DOHH2 (cell line): Measurements from ENCODE around the gene GPR153.

Experiments
- H3F3A ChIP-seq: fragments of 200-600 bp; sonication (generic), shearing (Covaris generic); 2 replicates; pipeline ENCODE4 v1.6.0; 2016; ENCODE audit warnings: antibody characterized with exemption, mild to moderate bottlenecking; ENCODE audit not compliant: control insufficient read depth, insufficient read depth
- H3K27ac ChIP-seq: fragments of 200-600 bp; sonication (generic); 2 replicates; pipeline ENCODE4 v1.5.1; 2014; ENCODE audit warnings: low read depth, mild to moderate bottlenecking, low read length, moderate library complexity
- H3K27me3 ChIP-seq: fragments of 200-600 bp; sonication (generic); 2 replicates; pipeline ENCODE4 v1.6.1; 2014; ENCODE audit warnings: mild to moderate bottlenecking, low read length, mixed read lengths; ENCODE audit not compliant: control insufficient read depth
- H3K36me3 ChIP-seq: fragments of 200-600 bp; sonication (generic); 2 replicates; pipeline ENCODE4 v1.6.1; 2014; ENCODE audit warnings: mild to moderate bottlenecking, low read length, moderate library complexity, mixed read lengths; ENCODE audit not compliant: control insufficient read depth
- H3K4me1 ChIP-seq: fragments of 200-600 bp; sonication (generic); 2 replicates; pipeline ENCODE4 v1.6.1; 2014; ENCODE audit warnings: mild to moderate bottlenecking, low read length, mixed read lengths; ENCODE audit not compliant: control insufficient read depth
- H3K4me2 ChIP-seq: fragments of 200-600 bp; sonication (generic); 2 replicates; pipeline ENCODE4 v1.6.0; 2014; ENCODE audit warnings: mild to moderate bottlenecking, low read length, moderate library complexity
- H3K4me3 ChIP-seq: fragments of 200-600 bp; sonication (generic); 2 replicates; pipeline ENCODE4 v1.5.1; 2014; ENCODE audit warnings: mild to moderate bottlenecking, low read length, mixed read lengths
- H3K79me2 ChIP-seq: fragments of 200-600 bp; sonication (generic); 2 replicates; pipeline ENCODE4 v1.6.1; 2014; ENCODE audit warnings: mild to moderate bottlenecking, low read length, mixed read lengths; ENCODE audit not compliant: control insufficient read depth
- H3K9me2 ChIP-seq: fragments of 200-600 bp; sonication (generic); replicated peaks from 2 replicates; pipeline ENCODE4 v1.6.1; 2014; ENCODE audit warnings: mild to moderate bottlenecking, low read length, mixed read lengths; ENCODE audit not compliant: control insufficient read depth
- H3K9me3 ChIP-seq: fragments of 200-600 bp; sonication (generic); 2 replicates; pipeline ENCODE4 v1.6.1; 2014; ENCODE audit warnings: antibody characterized with exemption, low read length, mixed read lengths; ENCODE audit not compliant: control insufficient read depth, insufficient read depth
- H4K20me1 ChIP-seq: fragments of 200-600 bp; sonication (generic); 2 replicates; pipeline ENCODE4 v1.6.0; 2014; ENCODE audit warnings: low read depth, mild to moderate bottlenecking, antibody characterized with exemption, low read length, moderate library complexity; ENCODE audit not compliant: control insufficient read depth, insufficient read depth
- EZH2phosphoT487 ChIP-seq: fragments of 200-600 bp; sonication (generic); IDR thresholded peaks from 2 replicates; pipeline ENCODE4 v1.6.1; 2017; ENCODE audit warnings: borderline replicate concordance, mild to moderate bottlenecking, antibody characterized with exemption, low read length, moderate library complexity, mixed read lengths
- TF ChIP-seq, protein P1 (sequence below): fragments of 200-600 bp; sonication (generic); IDR thresholded peaks from one replicate; pipeline ENCODE4 v1.5.1; 2014; ENCODE audit warnings: antibody characterized with exemption, mild to moderate bottlenecking, low read depth, low read length; ENCODE audit not compliant: poor library complexity, severe bottlenecking

GPR153 gene

DNA sequence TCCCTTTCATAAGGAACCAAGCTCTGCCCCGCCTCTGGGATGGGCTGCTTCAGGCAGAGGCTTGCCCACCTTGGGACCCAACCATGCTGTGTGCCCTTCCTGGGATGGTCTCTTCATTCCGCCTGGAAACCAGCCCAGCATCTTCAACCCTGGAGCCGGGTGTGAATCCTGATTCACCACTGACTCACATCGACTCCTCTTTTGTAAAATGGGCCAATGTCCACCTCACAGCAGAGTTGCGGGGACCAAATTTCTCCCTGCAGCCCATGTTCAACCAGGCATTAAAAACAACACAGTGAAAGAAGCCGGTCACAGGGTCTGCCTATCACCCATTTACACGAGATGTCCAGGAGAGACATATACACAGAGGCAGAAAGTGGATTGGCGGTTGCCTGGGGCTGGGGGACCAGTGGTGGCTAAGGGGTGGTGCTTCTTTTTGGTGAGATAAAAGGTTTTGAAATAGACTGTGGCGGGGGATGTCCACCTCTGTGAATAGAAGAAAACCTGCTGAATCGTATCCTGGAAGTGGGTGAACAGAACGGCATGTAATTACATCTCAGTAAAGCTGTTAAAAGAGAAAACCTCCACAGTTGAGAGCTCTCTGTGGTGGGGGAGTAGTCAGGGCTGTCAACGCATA is 6.9 kb upstream of the GPR153 start:
- H3K4me2 ChIP-seq = no peak overlapping the region
- TF ChIP-seq, protein P1, sequence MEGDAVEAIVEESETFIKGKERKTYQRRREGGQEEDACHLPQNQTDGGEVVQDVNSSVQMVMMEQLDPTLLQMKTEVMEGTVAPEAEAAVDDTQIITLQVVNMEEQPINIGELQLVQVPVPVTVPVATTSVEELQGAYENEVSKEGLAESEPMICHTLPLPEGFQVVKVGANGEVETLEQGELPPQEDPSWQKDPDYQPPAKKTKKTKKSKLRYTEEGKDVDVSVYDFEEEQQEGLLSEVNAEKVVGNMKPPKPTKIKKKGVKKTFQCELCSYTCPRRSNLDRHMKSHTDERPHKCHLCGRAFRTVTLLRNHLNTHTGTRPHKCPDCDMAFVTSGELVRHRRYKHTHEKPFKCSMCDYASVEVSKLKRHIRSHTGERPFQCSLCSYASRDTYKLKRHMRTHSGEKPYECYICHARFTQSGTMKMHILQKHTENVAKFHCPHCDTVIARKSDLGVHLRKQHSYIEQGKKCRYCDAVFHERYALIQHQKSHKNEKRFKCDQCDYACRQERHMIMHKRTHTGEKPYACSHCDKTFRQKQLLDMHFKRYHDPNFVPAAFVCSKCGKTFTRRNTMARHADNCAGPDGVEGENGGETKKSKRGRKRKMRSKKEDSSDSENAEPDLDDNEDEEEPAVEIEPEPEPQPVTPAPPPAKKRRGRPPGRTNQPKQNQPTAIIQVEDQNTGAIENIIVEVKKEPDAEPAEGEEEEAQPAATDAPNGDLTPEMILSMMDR = no peak
- TF ChIP-seq EZH2phosphoT487 = no peak
- no peak overlapping the region for H3K27ac ChIP-seq

DNA sequence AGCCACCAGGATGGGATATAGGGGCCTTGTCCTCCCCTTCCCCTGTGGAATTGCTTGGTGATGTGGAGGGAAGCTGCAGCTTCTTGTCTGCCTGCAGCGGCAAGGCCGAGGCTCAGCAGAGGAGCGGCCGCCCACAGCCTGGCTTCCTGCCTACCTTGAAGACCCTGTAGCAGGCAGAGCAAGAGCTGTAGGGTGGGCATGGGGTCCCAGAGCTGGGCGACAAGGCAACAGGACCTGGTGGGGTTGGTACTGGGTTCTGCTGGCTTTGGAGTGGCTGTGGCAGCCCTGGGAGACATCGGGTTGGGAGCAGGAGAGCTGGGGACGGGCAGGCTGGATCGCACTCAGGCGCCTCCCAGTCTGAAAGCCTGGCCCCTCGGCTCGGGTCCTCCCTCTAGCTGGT is 5.7 kb upstream of the GPR153 start:
- peaks cover 6% of the 10 kb centered on the region; the same call in 1 of the 2 replicates for H4K20me1 ChIP-seq
- H3K9me2 ChIP-seq = no peaks in the 10 kb centered on the region
- no peaks in the 10 kb centered on the region for H3K36me3 ChIP-seq
- H3K4me2 ChIP-seq = no peak overlapping the region
- H3K79me2 ChIP-seq = no peaks in the 10 kb centered on the region
- H3K4me1 ChIP-seq = peaks cover 13% of the 10 kb centered on the region
- no peak overlapping the region for H3K27ac ChIP-seq
- TF ChIP-seq EZH2phosphoT487 = no peak
- TF ChIP-seq, protein P1 = no peak
- H3K27me3 ChIP-seq = peaks cover 8% of the 10 kb centered on the region
- no peak overlapping the region for H3K4me3 ChIP-seq
- no peaks in the 10 kb centered on the region for H3K9me3 ChIP-seq
- H3F3A ChIP-seq = no peaks in the 10 kb centered on the region

More for the DNA sequence above, 6.9 kb upstream of the GPR153 start:
- peaks cover 6% of the 10 kb centered on the region; the same call in 1 of the 2 replicates for H4K20me1 ChIP-seq
- H3K9me2 ChIP-seq = no peaks in the 10 kb centered on the region
- H3F3A ChIP-seq = no peaks in the 10 kb centered on the region
- no peaks in the 10 kb centered on the region for H3K27me3 ChIP-seq
- no peaks in the 10 kb centered on the region for H3K36me3 ChIP-seq
- H3K9me3 ChIP-seq = no peaks in the 10 kb centered on the region
- no peaks in the 10 kb centered on the region for H3K79me2 ChIP-seq
- H3K4me1 ChIP-seq = peaks cover 8% of the 10 kb centered on the region
- no peak overlapping the region for H3K4me3 ChIP-seq

DNA sequence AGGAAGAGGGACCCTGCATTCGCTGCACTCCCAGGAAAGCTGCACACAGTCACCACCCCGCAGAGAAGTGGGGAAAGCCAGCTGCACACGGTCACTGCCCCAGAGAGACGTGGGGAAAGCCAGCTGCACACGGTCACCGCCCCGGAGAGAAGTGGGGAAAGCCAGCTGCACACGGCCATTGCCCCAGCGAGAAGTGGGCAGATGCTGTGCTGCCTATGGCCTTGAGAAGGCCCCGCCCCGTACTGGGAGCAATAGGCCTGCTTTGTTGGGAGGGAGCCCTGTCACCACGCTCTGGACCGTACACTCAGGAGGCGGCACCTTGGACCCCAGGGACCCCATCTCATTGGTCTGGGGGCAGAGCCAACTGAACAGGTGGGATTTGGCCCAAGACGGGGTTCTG is 4.3 kb upstream of the GPR153 start:
- no peaks in the 10 kb centered on the region for H3K36me3 ChIP-seq
- H3K9me2 ChIP-seq = no peaks in the 10 kb centered on the region
- H3K27me3 ChIP-seq = peaks cover 15% of the 10 kb centered on the region
- H3K79me2 ChIP-seq = no peaks in the 10 kb centered on the region
- peaks cover 6% of the 10 kb centered on the region; the same call in 1 of the 2 replicates for H4K20me1 ChIP-seq
- no peak overlapping the region for H3K27ac ChIP-seq
- no peak for TF ChIP-seq EZH2phosphoT487
- TF ChIP-seq, protein P1 = no peak
- H3K4me2 ChIP-seq = no peak overlapping the region
- H3K4me1 ChIP-seq = peaks cover 19% of the 10 kb centered on the region
- no peaks in the 10 kb centered on the region for H3F3A ChIP-seq
- H3K4me3 ChIP-seq = no peak overlapping the region
- no peaks in the 10 kb centered on the region for H3K9me3 ChIP-seq
